ENCODE data around the gene PHF14.
"Not testable (repeated sequence)": the region's sequence is repeated elsewhere in the genome, so short reads cannot be mapped to it uniquely, and the experiment has no call there.

The PHF14 gene

DNA sequence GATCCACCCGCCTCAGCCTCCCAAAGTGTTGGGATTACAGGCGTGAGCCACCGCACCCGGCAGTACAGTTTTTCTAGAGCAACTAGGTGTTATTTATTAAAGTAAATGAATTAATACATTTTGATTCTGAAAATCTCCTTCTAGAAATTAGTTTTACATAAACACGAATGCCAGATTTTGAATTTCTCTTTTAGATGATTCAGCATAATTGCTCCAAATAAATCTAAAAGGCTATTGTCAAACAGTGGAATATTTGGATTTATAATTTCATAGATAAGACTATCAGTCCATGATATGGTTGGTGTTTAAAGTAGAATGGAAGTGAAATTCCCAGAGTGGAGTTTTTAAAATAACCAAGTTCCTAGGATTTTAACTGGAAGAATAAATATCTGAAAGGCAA lies 1.5 kb upstream of the PHF14 start:
- TF ChIP-seq, protein P1, sequence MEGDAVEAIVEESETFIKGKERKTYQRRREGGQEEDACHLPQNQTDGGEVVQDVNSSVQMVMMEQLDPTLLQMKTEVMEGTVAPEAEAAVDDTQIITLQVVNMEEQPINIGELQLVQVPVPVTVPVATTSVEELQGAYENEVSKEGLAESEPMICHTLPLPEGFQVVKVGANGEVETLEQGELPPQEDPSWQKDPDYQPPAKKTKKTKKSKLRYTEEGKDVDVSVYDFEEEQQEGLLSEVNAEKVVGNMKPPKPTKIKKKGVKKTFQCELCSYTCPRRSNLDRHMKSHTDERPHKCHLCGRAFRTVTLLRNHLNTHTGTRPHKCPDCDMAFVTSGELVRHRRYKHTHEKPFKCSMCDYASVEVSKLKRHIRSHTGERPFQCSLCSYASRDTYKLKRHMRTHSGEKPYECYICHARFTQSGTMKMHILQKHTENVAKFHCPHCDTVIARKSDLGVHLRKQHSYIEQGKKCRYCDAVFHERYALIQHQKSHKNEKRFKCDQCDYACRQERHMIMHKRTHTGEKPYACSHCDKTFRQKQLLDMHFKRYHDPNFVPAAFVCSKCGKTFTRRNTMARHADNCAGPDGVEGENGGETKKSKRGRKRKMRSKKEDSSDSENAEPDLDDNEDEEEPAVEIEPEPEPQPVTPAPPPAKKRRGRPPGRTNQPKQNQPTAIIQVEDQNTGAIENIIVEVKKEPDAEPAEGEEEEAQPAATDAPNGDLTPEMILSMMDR (IDR thresholded peaks at IDR 0.05; ENCODE audit: insufficient read depth, low read depth, low read length, missing control alignments): no peak
- no peak for DNase-seq (ENCODE audit: low read depth)
- H3K4me3 ChIP-seq (ENCODE audit: low read length): no peak overlapping the region

DNA sequence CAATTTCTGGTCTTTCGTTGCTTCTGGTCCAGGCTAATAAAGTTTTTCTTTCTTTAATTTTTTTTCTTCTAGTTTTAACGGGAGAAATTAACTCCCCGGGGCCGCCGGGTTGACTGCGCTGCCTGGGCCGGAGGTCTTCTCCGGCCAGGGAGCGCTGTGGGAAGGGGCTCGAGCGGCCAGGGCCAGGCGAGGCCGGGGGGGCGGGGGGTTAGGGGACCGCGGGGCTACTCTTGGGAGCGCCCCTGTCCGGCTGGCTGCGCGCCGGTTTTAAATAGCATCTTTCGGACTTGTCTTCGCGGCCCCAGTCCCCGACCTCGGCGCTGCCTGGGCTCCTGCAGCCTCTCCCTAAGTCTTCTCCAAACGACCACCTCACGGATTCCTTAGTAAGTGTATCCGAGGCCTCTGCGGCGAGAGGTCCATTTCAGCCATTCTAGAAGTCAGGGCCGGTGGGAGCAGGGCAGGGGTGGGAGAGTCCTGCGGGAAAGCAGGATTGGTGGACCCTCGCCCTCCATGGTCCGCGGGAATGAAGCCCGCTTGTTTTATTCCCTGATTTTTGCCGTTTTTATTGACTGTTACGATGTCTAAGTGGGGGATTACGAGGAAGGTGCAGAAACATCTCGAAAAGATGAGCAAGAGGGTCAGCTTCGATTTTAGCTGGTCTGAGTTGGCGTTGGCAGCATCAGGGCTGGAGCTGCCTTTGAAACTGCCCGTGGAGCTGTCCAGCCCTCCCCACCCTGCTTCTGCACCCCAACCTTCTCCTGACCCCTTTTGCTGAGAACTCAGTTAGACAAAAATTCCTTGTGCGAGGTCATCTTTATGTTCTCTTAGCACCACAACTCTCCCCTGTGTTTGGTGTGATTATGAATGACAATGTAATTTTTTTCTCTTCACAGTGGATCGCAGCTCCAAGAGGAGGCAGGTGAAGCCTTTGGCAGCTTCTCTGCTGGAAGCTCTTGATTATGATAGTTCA lies 555 bp downstream of the PHF14 start:
- peak; percentile 35 for DNase-seq (ENCODE audit: low read depth)
- H3K4me3 ChIP-seq (ENCODE audit: low read length): peak overlapping the region; percentile 79
- TF ChIP-seq, protein P1 (IDR thresholded peaks at IDR 0.05; ENCODE audit: insufficient read depth, low read depth, low read length, missing control alignments): no peak

DNA sequence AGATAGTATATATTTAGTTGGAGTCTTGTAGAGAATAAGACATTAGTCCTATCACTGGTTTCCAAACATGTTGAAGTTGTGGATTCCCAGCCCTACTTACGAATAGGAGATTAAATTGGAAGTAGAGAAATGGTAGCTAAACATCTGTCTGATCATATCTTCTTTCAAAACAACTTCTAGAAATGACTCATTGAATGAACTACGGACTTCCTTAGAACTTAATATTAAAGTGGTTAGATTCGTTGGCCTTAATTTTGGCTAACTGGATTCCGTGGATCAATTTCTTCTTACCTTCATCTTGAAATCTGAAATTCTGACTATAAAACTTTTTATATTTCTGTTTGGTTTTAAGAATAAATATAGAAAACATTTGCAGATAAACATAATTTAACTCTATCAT lies 3.4 kb downstream of the PHF14 start:
- no peak for DNase-seq (ENCODE audit: low read depth)
- H3K4me3 ChIP-seq (ENCODE audit: low read length): no peak overlapping the region
- TF ChIP-seq, protein P1 (IDR thresholded peaks at IDR 0.05; ENCODE audit: insufficient read depth, low read depth, low read length, missing control alignments): no peak

DNA sequence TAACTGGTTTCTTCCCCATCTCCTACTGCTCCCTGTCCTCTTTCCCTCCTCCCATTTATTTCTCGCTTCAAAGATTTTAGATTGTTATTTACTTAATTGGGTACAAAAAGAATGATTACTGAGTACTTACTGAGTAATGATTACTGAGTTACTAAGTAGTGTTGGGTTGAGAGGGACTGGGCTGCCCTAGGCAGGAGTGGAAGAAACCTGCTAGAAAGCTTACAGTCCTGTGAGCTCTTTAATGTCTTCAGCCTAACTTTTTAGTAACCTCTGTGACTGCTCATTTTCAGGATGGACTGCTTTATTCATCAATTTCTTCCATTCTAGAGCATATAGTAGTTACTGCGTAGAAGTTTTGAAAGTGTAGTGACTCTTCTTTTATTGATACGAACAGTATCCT lies 7.6 kb downstream of the PHF14 start:
- TF ChIP-seq, protein P1 (IDR thresholded peaks at IDR 0.05; ENCODE audit: insufficient read depth, low read depth, low read length, missing control alignments): no peak
- DNase-seq (ENCODE audit: low read depth): no peak
- no peak overlapping the region for H3K4me3 ChIP-seq (ENCODE audit: low read length)

DNA sequence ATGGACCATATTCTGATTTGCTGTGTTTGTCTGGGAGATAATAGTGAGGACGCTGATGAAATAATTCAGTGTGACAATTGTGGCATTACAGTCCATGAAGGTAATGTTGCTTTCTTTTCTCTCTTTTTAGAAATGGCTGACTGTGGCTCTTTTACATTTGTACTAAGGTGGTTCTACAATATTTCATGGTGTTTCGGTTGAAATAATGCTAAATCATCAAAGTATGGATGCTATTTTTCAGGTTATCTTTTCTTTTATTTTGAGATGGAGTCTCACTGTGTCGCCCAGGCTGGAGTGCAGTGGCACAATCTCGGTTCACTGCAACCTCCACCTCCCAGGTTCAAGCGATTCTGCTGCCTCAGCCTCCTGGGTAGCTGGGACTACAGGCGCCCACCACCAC lies 17.1 kb downstream of the PHF14 start:
- not testable (repeated sequence) for H3K4me3 ChIP-seq (ENCODE audit: low read length); DNase-seq (ENCODE audit: low read depth)

DNA sequence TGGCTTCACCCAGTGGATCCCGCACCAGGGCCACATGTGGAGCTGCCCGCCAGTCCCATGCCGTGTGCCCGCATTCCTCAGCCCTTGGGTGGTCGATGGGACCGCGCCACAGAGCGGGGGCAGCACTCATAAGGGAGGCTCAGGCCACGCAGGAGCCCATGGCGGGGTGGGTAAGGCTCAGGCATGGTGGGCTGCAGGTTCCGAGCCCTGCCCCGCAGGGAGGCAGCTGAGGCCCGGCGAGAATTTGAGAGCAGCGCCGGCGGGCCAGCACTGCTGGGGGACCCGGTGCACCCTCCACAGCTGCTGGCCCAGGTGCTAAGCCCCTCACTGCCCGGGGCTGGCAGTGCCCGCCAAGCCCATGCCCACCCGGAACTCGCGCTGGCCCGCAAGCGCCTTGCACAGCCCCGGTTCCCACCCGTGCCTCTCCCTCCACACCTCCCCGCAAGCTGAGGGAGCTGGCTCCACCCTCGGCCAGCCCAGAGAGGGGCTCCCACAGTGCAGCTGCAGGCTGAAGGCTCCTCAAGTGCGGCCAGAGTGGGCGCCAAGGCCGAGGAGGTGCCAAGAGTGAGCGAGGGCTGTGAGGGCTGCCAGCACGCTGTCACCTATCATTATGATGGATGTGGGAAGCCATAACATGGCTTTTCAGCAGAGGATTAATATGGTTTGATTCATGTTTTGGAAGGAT lies 22.0 kb downstream of the PHF14 start:
- not testable (repeated sequence) for DNase-seq (ENCODE audit: low read depth)

DNA sequence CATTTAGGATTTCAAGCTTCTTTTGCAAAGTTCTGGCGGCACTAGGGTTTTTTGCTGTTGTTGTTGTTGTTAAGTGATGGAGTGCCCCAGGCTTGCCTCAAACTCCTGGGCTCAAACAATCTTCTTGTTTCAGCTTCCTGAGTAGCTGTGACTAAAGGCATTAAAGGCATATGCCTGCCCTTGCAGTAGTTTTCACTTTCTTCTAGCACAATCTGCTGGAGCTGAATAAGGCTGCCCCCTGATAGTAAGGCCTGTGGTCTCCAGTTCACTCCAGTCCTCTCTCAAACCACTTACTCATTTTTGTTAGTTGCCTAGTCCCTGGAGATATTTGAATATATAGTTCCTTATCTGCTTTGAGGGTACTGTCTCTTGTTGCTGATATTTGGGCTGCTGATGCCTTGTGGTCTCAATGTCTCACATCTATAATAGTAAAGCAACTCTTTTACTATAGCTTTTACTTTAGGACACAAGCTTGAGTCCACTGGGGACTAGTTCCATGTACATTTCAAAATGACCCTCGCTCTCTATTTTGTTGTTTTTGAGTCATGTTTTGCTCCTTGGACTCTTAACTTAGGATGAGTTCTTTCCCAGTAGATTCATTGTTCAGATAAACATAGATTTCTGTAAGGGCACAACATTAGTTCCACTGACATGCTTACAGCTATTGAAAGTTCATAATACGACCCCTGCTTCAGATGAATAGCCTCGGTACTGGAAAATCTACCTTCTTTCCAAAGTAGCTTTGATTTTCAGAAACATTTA lies 25.5 kb downstream of the PHF14 start:
- no peak overlapping the region for H3K4me3 ChIP-seq (ENCODE audit: low read length)
- no peak for DNase-seq (ENCODE audit: low read depth)
- TF ChIP-seq, protein P1 (IDR thresholded peaks at IDR 0.05; ENCODE audit: insufficient read depth, low read depth, low read length, missing control alignments): no peak

More for the DNA sequence above, 22.0 kb downstream of the PHF14 start:
- H3K4me3 ChIP-seq (ENCODE audit: low read length): not testable (repeated sequence)

Data from epithelial cell of esophagus (primary cell).